SK-N-SH (cell line): ENCODE measurements around the gene ZC3H13. TPM values are rescaled to one million over a fixed set of nuclear protein-coding genes. Genes with fewer than 3 reads are reported as not detected.

Experiments used
- CTCF ChIA-PET: fragments of 300-600, 350-600 bp; formaldehyde crosslinking; extraction: SDS; loops from one replicate; lab custom pipeline; 2021; lab: Yijun Ruan, JAX
- POLR2A ChIA-PET: fragments of 350-600 bp; sonication (Branson Sonifier 250); formaldehyde crosslinking; extraction: SDS; loops from one replicate; lab custom pipeline; 2020; ENCODE audit warnings: antibody characterized with exemption, inconsistent platforms; lab: Yijun Ruan, JAX
- DNase-seq: peaks from one replicate; pipeline ENCODE4 v3.0.0; 2012
- H2AFZ ChIP-seq: fragments of 200-600 bp; sonication (generic); 2 replicates; pipeline ENCODE4 v1.8.1; 2016; ENCODE audit warnings: antibody characterized with exemption, mild to moderate bottlenecking, low read depth
- H3F3A ChIP-seq: fragments of 200-600 bp; sonication (generic); replicated peaks from 2 replicates; pipeline ENCODE3; 2016; ENCODE audit warnings: antibody characterized with exemption, mild to moderate bottlenecking; ENCODE audit not compliant: insufficient read depth
- H3K27ac ChIP-seq, 2 experiments: fragments of 200-500 bp in 1 of 2; fragments of 200-600 bp in 1 of 2; sonication (Bioruptor generic) in 1 of 2; sonication (generic), shearing (Covaris generic) in 1 of 2; 2 replicates each; pipeline versions ENCODE4 v1.5.1 to v1.6.1; 2014 to 2016; ENCODE audit warnings: low read depth in 2 of 2, inconsistent platforms in 1 of 2, low read length in 1 of 2, mild to moderate bottlenecking in 1 of 2, mixed read lengths in 1 of 2
- H3K27me3 ChIP-seq: fragments of 200-600 bp; sonication (generic), shearing (Covaris generic); 2 replicates; pipeline ENCODE4 v1.6.1; 2016; ENCODE audit warnings: mixed run types; ENCODE audit not compliant: insufficient read depth
- H3K36me3 ChIP-seq, 2 experiments: fragments of 200-500 bp in 1 of 2; fragments of 200-600 bp in 1 of 2; sonication (Bioruptor generic) in 1 of 2; sonication (generic) in 1 of 2; replicated peaks in 1 of 2; 2 replicates each; pipeline versions ENCODE3 to v1.5.1; 2014 to 2016; ENCODE audit warnings: low read length in 1 of 2, mild to moderate bottlenecking in 1 of 2; ENCODE audit not compliant: insufficient read depth in 2 of 2, control insufficient read depth in 1 of 2
- H3K4me1 ChIP-seq, 2 experiments: fragments of 200-500 bp in 1 of 2; fragments of 200-600 bp in 1 of 2; sonication (Bioruptor generic) in 1 of 2; sonication (generic), shearing (Covaris generic) in 1 of 2; 2 replicates each; pipeline versions ENCODE4 v1.5.1 to v1.6.1; 2014 to 2016; ENCODE audit warnings: low read depth in 1 of 2, low read length in 1 of 2, mixed run types in 1 of 2; ENCODE audit not compliant: insufficient read depth in 2 of 2, control insufficient read depth in 1 of 2
- H3K4me2 ChIP-seq: fragments of 200-600 bp; sonication (generic), shearing (Covaris generic); 2 replicates; pipeline ENCODE4 v1.6.1; 2017; ENCODE audit warnings: mixed run types
- H3K4me3 ChIP-seq, 2 experiments: fragments of 200-500 bp in 1 of 2; fragments of 200-600 bp in 1 of 2; sonication (Bioruptor generic) in 1 of 2; sonication (generic), shearing (Covaris generic) in 1 of 2; 2 replicates each; pipeline versions ENCODE4 v1.5.1 to v1.8.1; 2014 to 2016; ENCODE audit warnings: low read depth in 2 of 2, inconsistent platforms in 1 of 2, low read length in 1 of 2, mild to moderate bottlenecking in 1 of 2, mixed read lengths in 1 of 2, moderate library complexity in 1 of 2
- H3K79me2 ChIP-seq: fragments of 200-600 bp; sonication (generic); 2 replicates; pipeline ENCODE4 v1.8.1; 2017; ENCODE audit warnings: mild to moderate bottlenecking; ENCODE audit not compliant: insufficient read depth
- H3K9ac ChIP-seq: fragments of 200-600 bp; sonication (generic); 2 replicates; pipeline ENCODE4 v1.6.1; 2017; ENCODE audit warnings: mixed run types
- H3K9me2 ChIP-seq: fragments of 200-600 bp; sonication (generic); 2 replicates; pipeline ENCODE4 v1.6.1; 2017; ENCODE audit warnings: mixed run types
- H3K9me3 ChIP-seq: fragments of 200-600 bp; sonication (generic); 2 replicates; pipeline ENCODE4 v1.6.1; 2017; ENCODE audit warnings: mixed run types, mild to moderate bottlenecking, moderate library complexity
- H4K20me1 ChIP-seq: fragments of 200-600 bp; sonication (generic); 2 replicates; pipeline ENCODE4 v1.6.1; 2017; ENCODE audit warnings: mild to moderate bottlenecking, mixed run types; ENCODE audit not compliant: insufficient read depth
- ELF1 ChIP-seq: IDR thresholded peaks from 2 replicates; pipeline ENCODE4 v1.4.0; 2012
- EP300 ChIP-seq, 2 experiments: IDR thresholded peaks; 2 replicates each; pipeline versions ENCODE4 v1.4.0 to v1.6.1; 2012; ENCODE audit warnings: borderline replicate concordance in 1 of 2, low read depth in 1 of 2, low read length in 1 of 2
- FOSL2 ChIP-seq: IDR thresholded peaks from 2 replicates; pipeline ENCODE4 v1.4.0; 2012; ENCODE audit warnings: low read depth, mild to moderate bottlenecking, moderate library complexity, borderline replicate concordance
- FOXJ3 ChIP-seq: sonication (generic); formaldehyde crosslinking; IDR thresholded peaks from 2 replicates; pipeline ENCODE4 v1.5.1; 2020; ENCODE audit warnings: mild to moderate bottlenecking, missing genetic modification reagents
- GATA2 ChIP-seq: sonication (generic); formaldehyde crosslinking; IDR thresholded peaks from 2 replicates; pipeline ENCODE4 v1.5.0; 2020; ENCODE audit warnings: mild to moderate bottlenecking, missing genetic modification reagents
- MEF2A ChIP-seq: IDR thresholded peaks from 2 replicates; pipeline ENCODE4 v1.4.0; 2012; ENCODE audit warnings: low read depth, borderline replicate concordance
- MXI1 ChIP-seq: IDR thresholded peaks from 2 replicates; pipeline ENCODE4 v1.6.1; 2012; ENCODE audit warnings: mild to moderate bottlenecking, low read depth, low read length, improper control_type of control experiment
- POLR2AphosphoS5 ChIP-seq: IDR thresholded peaks from 2 replicates; pipeline ENCODE4 v1.6.1; 2012; ENCODE audit warnings: low read depth, low read length
- RFX5 ChIP-seq: IDR thresholded peaks from 2 replicates; pipeline ENCODE4 v1.6.1; 2012; ENCODE audit warnings: mild to moderate bottlenecking, improper control_type of control experiment, low read length
- RXRA ChIP-seq: IDR thresholded peaks from 2 replicates; pipeline ENCODE4 v1.4.0; 2012; ENCODE audit warnings: low read depth, mild to moderate bottlenecking, borderline replicate concordance
- SMC3 ChIP-seq: IDR thresholded peaks from 2 replicates; pipeline ENCODE4 v1.6.1; 2012; ENCODE audit warnings: low read depth, low read length, improper control_type of control experiment
- TCF12 ChIP-seq: IDR thresholded peaks from 2 replicates; pipeline ENCODE4 v1.4.0; 2012
- YY1 ChIP-seq: IDR thresholded peaks from 2 replicates; pipeline ENCODE4 v1.4.0; 2012; ENCODE audit warnings: low read depth, mild to moderate bottlenecking
- WGBS: methylation state at CpG from one replicate; pipeline ENCODE4 v1.1.6; 2017; ENCODE audit warnings: low lambda C conversion rate; 5-methylcytosine and 5-hydroxymethylcytosine counted together
- polyA plus RNA-seq, 3 experiments: library from polyadenylated mRNA; depleted of rRNA; stranded (reverse); fragments of >200 nt; gene quantifications; 2 replicates each; pipeline ENCODE4 v1.2.3, GENCODE V29; 2012
- TF ChIP-seq, protein P1 (sequence below): IDR thresholded peaks from 2 replicates; pipeline ENCODE4 v1.4.0; 2012; ENCODE audit warnings: low read depth
- TF ChIP-seq, protein P2 (sequence below): fragments of 200-600 bp; sonication (generic); IDR thresholded peaks from 2 replicates; pipeline ENCODE4 v1.6.1; 2017; ENCODE audit warnings: antibody characterized with exemption, mild to moderate bottlenecking, moderate library complexity
- TF ChIP-seq, protein P3 (sequence below): fragments of 150-350 bp; IDR thresholded peaks from 2 replicates; pipeline ENCODE4 v1.6.1; 2017; ENCODE audit warnings: antibody characterized with exemption, low read length, low read depth, borderline replicate concordance
- TF ChIP-seq, protein P4 (sequence below): fragments of 150-350 bp; IDR thresholded peaks from 2 replicates; pipeline ENCODE4 v1.6.1; 2016; ENCODE audit warnings: mild to moderate bottlenecking, low read depth, low read length
- TF ChIP-seq, protein P5 (sequence below): IDR thresholded peaks from 2 replicates; pipeline ENCODE4; 2012

ZC3H13 gene
- polyA plus RNA-seq, 1 of the 3 experiments (the other 2 are of a cell fraction): 4.4 TPM

DNA sequence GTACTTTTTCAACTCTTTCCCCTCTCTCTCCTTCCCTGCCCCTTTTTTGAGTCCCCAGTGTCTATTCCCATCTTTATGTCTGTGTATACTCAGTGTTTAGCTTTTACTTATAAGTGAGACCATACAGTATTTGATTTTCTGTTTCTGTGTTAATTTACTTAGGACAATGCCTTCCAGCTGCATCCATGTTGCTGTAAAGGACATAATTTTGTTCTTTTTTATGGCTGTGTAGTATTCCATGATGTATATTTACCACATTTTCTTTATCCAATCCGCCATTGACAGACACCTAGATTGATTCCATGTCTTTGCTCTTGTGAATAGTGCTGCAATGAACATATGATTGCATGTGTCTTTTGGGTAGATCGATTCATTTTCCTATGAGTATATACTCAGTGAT, 10.7 kb upstream of the ZC3H13 start:
- DNase-seq: no peak
- H3K27ac ChIP-seq: no peak overlapping the region
- no peak overlapping the region for H3K9ac ChIP-seq
- H4K20me1 ChIP-seq: no peaks in the 10 kb centered on the region
- no peak overlapping the region for H3K4me2 ChIP-seq
- 0 out of 2 replicates have a peak, but pooled peaks cover 3% of the 10 kb centered on the region for H3K9me2 ChIP-seq
- TF ChIP-seq EP300 (IDR thresholded peaks at IDR 0.05; ENCODE audit: borderline replicate concordance in 1 of 2, low read depth in 1 of 2, low read length in 1 of 2): no peak
- TF ChIP-seq RFX5: no peak
- TF ChIP-seq MXI1: no peak
- TF ChIP-seq GATA2 (CRISPR knock-in tag): no peak
- TF ChIP-seq ELF1: no peak
- TF ChIP-seq, protein P1, sequence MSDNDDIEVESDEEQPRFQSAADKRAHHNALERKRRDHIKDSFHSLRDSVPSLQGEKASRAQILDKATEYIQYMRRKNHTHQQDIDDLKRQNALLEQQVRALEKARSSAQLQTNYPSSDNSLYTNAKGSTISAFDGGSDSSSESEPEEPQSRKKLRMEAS: no peak
- TF ChIP-seq RXRA: no peak
- TF ChIP-seq, protein P2, sequence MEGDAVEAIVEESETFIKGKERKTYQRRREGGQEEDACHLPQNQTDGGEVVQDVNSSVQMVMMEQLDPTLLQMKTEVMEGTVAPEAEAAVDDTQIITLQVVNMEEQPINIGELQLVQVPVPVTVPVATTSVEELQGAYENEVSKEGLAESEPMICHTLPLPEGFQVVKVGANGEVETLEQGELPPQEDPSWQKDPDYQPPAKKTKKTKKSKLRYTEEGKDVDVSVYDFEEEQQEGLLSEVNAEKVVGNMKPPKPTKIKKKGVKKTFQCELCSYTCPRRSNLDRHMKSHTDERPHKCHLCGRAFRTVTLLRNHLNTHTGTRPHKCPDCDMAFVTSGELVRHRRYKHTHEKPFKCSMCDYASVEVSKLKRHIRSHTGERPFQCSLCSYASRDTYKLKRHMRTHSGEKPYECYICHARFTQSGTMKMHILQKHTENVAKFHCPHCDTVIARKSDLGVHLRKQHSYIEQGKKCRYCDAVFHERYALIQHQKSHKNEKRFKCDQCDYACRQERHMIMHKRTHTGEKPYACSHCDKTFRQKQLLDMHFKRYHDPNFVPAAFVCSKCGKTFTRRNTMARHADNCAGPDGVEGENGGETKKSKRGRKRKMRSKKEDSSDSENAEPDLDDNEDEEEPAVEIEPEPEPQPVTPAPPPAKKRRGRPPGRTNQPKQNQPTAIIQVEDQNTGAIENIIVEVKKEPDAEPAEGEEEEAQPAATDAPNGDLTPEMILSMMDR: no peak
- no peak for TF ChIP-seq SMC3
- TF ChIP-seq, protein P3, sequence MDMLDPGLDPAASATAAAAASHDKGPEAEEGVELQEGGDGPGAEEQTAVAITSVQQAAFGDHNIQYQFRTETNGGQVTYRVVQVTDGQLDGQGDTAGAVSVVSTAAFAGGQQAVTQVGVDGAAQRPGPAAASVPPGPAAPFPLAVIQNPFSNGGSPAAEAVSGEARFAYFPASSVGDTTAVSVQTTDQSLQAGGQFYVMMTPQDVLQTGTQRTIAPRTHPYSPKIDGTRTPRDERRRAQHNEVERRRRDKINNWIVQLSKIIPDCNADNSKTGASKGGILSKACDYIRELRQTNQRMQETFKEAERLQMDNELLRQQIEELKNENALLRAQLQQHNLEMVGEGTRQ: no peak
- TF ChIP-seq POLR2AphosphoS5: no peak
- TF ChIP-seq, protein P4, sequence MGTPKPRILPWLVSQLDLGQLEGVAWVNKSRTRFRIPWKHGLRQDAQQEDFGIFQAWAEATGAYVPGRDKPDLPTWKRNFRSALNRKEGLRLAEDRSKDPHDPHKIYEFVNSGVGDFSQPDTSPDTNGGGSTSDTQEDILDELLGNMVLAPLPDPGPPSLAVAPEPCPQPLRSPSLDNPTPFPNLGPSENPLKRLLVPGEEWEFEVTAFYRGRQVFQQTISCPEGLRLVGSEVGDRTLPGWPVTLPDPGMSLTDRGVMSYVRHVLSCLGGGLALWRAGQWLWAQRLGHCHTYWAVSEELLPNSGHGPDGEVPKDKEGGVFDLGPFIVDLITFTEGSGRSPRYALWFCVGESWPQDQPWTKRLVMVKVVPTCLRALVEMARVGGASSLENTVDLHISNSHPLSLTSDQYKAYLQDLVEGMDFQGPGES: no peak
- TF ChIP-seq, protein P5, sequence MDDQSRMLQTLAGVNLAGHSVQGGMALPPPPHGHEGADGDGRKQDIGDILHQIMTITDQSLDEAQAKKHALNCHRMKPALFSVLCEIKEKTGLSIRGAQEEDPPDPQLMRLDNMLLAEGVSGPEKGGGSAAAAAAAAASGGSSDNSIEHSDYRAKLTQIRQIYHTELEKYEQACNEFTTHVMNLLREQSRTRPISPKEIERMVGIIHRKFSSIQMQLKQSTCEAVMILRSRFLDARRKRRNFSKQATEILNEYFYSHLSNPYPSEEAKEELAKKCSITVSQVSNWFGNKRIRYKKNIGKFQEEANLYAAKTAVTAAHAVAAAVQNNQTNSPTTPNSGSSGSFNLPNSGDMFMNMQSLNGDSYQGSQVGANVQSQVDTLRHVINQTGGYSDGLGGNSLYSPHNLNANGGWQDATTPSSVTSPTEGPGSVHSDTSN: no peak
- no peak for TF ChIP-seq YY1
- TF ChIP-seq TCF12: no peak
- no peak for TF ChIP-seq MEF2A
- no peak for TF ChIP-seq FOSL2
- no peak for TF ChIP-seq FOXJ3
- no peaks in the 10 kb centered on the region for H3K79me2 ChIP-seq
- no peak overlapping the region for H2AFZ ChIP-seq
- ChIA-PET POLR2A (no interaction called here), CTCF (interaction anchor here (1.4 kb wide), 1 partner anchor 63 kb away, joined by 3 read pairs; no protein-coding TSS in a partner anchor)
- 0 out of 2 replicates have a peak, but pooled peaks cover 3% of the 10 kb centered on the region for H3K9me3 ChIP-seq
- H3K36me3 ChIP-seq: no peaks in the 10 kb centered on the region
- H3K4me1 ChIP-seq: no peaks in the 10 kb centered on the region; a peak in 1 of 4 replicates
- no peaks in the 10 kb centered on the region for H3K27me3 ChIP-seq
- 77% methylated on average over 2 of the region's 2 CpGs for WGBS
- H3F3A ChIP-seq: no peaks in the 10 kb centered on the region
- no peak overlapping the region for H3K4me3 ChIP-seq
